Right lung (tissue), 5 donors: ENCODE results near the gene ZFAND4. TPM values are rescaled to one million over a fixed set of nuclear protein-coding genes. Genes with fewer than 3 reads are reported as not detected.
"Not testable (repeated sequence)": the region's sequence is repeated elsewhere in the genome, so short reads cannot be mapped to it uniquely, and the experiment has no call there.

ENCODE experiments used
- DNase-seq, 2 donors: peaks; one replicate each; pipeline ENCODE4 v3.0.0-alpha.2; 2013
- polyA plus RNA-seq, 5 donors: library from polyadenylated mRNA; unstranded; fragments of 120-200 nt; gene quantifications; one replicate each; pipeline versions ENCODE4 v1.2.1 to v1.2.3, GENCODE V29; 2013; ENCODE audit warnings: inconsistent platforms in 1 of 5, low replicate concordance in 1 of 5; ENCODE audit not compliant: insufficient read length in 5 of 5, insufficient read depth in 1 of 5

Gene ZFAND4
- polyA plus RNA-seq, 5 donors = 11.8 to 15.5 (median 13.5) TPM

GRCh38 chr10:45591280-45591679, 81.3 kb downstream of the ZFAND4 start:
- DNase-seq = no peak

GRCh38 chr10:45589868-45590267, 82.7 kb downstream of the ZFAND4 start:
- no peak for DNase-seq

GRCh38 chr10:45589009-45589408, 83.6 kb downstream of the ZFAND4 start:
- no peak for DNase-seq

- DNase-seq = no peak
These were observed 86.3 kb downstream of the ZFAND4 start for GRCh38 chr10:45586028-45586824.

DNA sequence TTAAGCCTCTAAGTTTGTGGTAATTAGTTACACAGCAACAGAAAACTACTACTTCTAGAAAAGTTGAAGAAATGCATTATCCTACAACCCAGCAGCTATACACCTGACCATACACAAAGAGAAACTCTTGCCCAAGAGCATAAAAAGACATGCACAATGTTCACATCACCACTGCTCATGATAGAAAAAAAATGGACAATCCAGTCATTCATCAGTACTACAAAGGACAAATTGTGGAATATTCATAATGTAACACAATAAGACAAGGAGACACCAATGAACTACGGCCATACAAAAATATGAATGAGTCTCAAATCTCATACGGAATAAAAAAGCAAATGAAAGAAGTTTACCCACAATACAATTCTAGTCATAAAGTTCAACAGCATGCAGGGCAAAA, 87.4 kb downstream of the ZFAND4 start:
- no peak for DNase-seq

DNA sequence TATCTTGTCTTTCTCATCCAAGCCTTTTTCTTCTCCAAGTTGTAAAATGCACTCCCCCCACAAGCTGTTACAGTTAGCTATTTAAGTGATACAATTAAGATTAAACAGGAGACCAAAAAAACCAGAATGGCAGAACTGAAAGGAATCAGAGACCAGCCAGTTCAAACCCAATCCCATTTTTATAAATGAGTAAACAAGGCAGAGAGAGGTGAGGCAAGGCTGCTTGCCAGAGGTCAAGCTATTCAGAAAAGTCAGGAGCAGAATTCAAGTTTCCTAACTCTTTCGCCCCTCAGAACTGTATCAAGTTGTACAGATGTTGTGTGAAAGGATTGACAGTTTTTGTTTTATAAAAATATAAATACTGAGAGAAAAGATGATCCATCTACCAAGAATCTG, 90.2 kb downstream of the ZFAND4 start:
- DNase-seq = no peak

GRCh38 chr10:45581582-45582385, 90.8 kb downstream of the ZFAND4 start:
- DNase-seq = no peak

DNA sequence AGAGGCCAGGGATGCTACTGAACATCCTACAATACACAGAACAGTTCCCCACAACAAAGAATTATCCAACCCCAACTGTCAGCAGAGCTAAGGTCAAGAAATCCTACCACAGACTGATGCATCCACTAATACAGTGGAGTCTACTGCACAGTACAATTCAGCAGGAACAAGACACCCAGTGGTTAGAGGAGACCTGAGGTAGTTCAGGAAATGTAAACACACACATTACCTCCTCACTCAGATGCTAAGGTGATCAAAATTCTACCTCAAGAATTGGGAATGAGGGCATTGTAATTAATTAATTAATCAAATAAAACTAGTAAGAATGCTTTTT, 91.4 kb downstream of the ZFAND4 start:
- no peak for DNase-seq

GRCh38 chr10:45580371-45581215, 92.0 kb downstream of the ZFAND4 start:
- no peak for DNase-seq

DNA sequence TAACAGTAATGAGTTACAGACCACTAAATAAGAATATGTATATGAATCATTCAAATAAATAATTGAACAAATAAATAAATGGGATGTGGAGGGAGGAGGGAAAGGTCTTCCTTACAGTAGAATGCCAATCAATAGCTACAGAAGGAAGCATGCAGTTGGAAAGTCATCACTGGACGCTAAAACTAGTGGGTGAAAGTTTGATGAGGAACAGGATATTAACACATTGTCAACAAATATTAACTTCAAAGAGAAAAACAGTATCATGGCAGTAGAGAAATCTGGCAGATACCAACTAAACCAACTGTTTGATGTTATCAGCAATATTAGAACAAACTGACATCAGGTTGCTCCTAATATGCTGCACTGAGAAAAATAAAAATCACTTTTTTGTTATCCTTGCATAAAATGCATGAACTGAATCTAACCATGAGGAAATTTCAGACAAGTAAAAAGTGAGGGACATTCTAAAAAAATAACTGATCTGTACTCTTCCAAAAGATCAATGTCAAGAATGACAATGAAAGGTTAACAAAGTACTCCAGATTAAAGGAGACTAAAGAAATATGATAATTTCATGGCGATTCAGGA, 94.1 kb downstream of the ZFAND4 start:
- no peak for DNase-seq

- DNase-seq = no peak
These were observed 96.5 kb downstream of the ZFAND4 start for GRCh38 chr10:45575966-45576597.

DNA sequence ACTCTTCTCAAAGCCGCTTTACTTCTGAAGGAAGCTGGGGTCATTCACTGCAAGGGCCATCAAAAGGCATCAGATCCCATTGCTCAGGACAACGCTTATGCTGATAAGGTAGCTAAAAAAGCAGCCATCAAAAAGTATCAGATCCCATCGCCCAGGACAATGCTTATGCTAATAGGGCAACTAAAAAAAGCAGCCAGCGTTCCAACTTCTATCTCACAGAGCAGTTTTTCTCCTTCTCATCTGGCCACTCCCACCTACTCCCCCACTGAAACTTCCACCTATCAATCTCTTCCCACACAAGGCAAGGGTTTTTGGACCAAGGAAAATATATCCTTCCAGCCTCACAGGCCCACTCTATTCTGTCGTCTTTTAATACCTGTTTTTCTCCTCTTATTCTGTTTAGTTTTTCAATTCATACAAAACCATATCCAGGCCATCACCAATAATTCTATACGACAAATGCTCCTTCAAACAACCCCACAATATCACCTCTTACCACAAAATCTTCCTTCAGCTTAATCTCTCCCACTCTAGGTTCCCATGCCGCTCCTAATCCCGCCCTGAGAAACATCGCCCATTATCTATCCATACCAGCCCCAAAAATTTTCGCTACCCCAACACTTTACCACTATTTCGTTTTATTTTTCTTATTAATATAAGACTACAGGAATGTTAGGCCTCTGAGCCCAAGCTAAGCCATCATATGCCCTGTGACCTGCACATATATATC, 97.4 kb downstream of the ZFAND4 start:
- not testable (repeated sequence) for DNase-seq

GRCh38 chr10:45569471-45569870, 103.1 kb downstream of the ZFAND4 start:
- DNase-seq = no peak

DNA sequence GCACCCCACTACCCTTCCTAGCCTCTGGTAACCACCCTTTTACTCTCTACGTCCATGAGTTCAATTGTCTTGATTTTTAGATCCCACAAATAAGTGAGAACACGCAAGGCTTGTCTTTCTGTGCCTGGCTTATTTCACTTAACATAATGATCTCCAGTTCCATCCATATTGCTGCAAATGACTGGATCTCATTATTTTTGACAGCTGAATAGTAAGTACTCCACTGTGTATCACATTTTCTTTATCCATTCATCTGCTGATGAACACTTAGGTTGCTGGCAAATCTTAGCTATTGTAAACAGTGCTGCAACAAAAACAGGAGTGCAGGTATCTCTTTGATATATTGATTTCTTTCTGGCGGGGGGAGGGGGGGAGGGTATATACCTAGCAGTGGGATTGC, 106.2 kb downstream of the ZFAND4 start:
- DNase-seq = no peak

Other genes starting within 250 kb of the ZFAND4 start
- gene WASHC2C, start 54.5 kb upstream of the ZFAND4 start, polyA plus RNA-seq = 10 to 100 TPM; 37.7 to 61.9 (median 53.3) TPM
- gene AGAP4, start 174.7 kb upstream of the ZFAND4 start, polyA plus RNA-seq = 10 to 100 TPM; 32.7 to 62.6 (median 39.3) TPM